ENCODE measurements around the gene DLG3. TPM values are rescaled to one million over a fixed set of nuclear protein-coding genes. Genes with fewer than 3 reads are reported as not detected.
"Not testable (repeated sequence)": the region's sequence is repeated elsewhere in the genome, so short reads cannot be mapped to it uniquely, and the experiment has no call there.

DLG3 gene
- polyA plus RNA-seq (2011; rRNA removed) = 9.8 and 14.3 TPM in 2 replicates
- 6.0 and 6.4 TPM in 2 replicates for polyA minus RNA-seq (2011; rRNA and poly(A)+ RNA removed)

GRCh38 chrX:70444326-70444945 is at the start of gene DLG3:
Gene DLG3, plus strand, starts transcription at chrX:70444835. Its CDS starts 367 bp downstream, at chrX:70445202.
- no peak for DNase-seq (ENCODE audit: low read depth)
- ChIA-PET CTCF (interaction anchor here (1.5 kb wide), 1 partner anchor 9 kb away, joined by 5 read pairs; no protein-coding TSS in a partner anchor), POLR2A (no interaction called here)
- peaks cover 11% of the 10 kb centered on the region for H3K27me3 ChIP-seq (ENCODE audit: control insufficient read depth, insufficient read depth, low read length)
- TF ChIP-seq CTCF (IDR thresholded peaks at IDR 0.05; ENCODE audit: insufficient read depth, low read depth, low read length) = no peak
- H3K36me3 ChIP-seq (ENCODE audit: control insufficient read depth, insufficient read depth, low read length) = no peaks in the 10 kb centered on the region
- H3K4me3 ChIP-seq (ENCODE audit: low read depth, low read length) = 0 out of 2 replicates have a peak within 1 kb of the TSS, but pooled peaks have one; percentile 11

GRCh38 chrX:70398899-70399298 is 45.7 kb upstream of the DLG3 start:
- no peak overlapping the region for H3K4me3 ChIP-seq (ENCODE audit: low read depth, low read length)
- TF ChIP-seq CTCF (IDR thresholded peaks at IDR 0.05; ENCODE audit: insufficient read depth, low read depth, low read length) = no peak
- ChIA-PET CTCF (no interaction called here), POLR2A (no interaction called here)
- DNase-seq (ENCODE audit: low read depth) = no peak
- no peaks in the 10 kb centered on the region for H3K27me3 ChIP-seq (ENCODE audit: control insufficient read depth, insufficient read depth, low read length)
- no peaks in the 10 kb centered on the region for H3K36me3 ChIP-seq (ENCODE audit: control insufficient read depth, insufficient read depth, low read length)

GRCh38 chrX:70400181-70400580 is 44.5 kb upstream of the DLG3 start:
- POLR2A ChIA-PET = not testable (repeated sequence)

GRCh38 chrX:70402721-70403120 is 41.9 kb upstream of the DLG3 start:
- POLR2A ChIA-PET = no interaction called here
- CTCF ChIA-PET = no interaction called here
- no peak for DNase-seq (ENCODE audit: low read depth)
- no peaks in the 10 kb centered on the region for H3K27me3 ChIP-seq (ENCODE audit: control insufficient read depth, insufficient read depth, low read length)
- no peaks in the 10 kb centered on the region for H3K36me3 ChIP-seq (ENCODE audit: control insufficient read depth, insufficient read depth, low read length)
- no peak for TF ChIP-seq CTCF (IDR thresholded peaks at IDR 0.05; ENCODE audit: insufficient read depth, low read depth, low read length)
- no peak overlapping the region for H3K4me3 ChIP-seq (ENCODE audit: low read depth, low read length)

More at GRCh38 chrX:70400181-70400580, 44.5 kb upstream of the DLG3 start:
- H3K27me3 ChIP-seq (ENCODE audit: control insufficient read depth, insufficient read depth, low read length); DNase-seq (ENCODE audit: low read depth); H3K4me3 ChIP-seq (ENCODE audit: low read depth, low read length); CTCF ChIA-PET; H3K36me3 ChIP-seq (ENCODE audit: control insufficient read depth, insufficient read depth, low read length): not testable (repeated sequence)

GRCh38 chrX:70405003-70405402 is 39.6 kb upstream of the DLG3 start:
- no peak for TF ChIP-seq CTCF (IDR thresholded peaks at IDR 0.05; ENCODE audit: insufficient read depth, low read depth, low read length)
- CTCF ChIA-PET = interaction anchor here (0.6 kb wide), 1 partner anchor 492 kb away, joined by 3 read pairs; no protein-coding TSS in a partner anchor
- H3K27me3 ChIP-seq (ENCODE audit: control insufficient read depth, insufficient read depth, low read length) = no peaks in the 10 kb centered on the region

GRCh38 chrX:70410921-70411320 is 33.7 kb upstream of the DLG3 start:
- CTCF ChIA-PET = no interaction called here
- Histone ChIP-seq H3K27me3 (ENCODE audit: control insufficient read depth, insufficient read depth, low read length) (no peaks in the 10 kb centered on the region), H3K4me3 (ENCODE audit: low read depth, low read length) (no peak overlapping the region), H3K36me3 (ENCODE audit: control insufficient read depth, insufficient read depth, low read length) (no peaks in the 10 kb centered on the region)
- no peak for DNase-seq (ENCODE audit: low read depth)
- POLR2A ChIA-PET = no interaction called here
- no peak for TF ChIP-seq CTCF (IDR thresholded peaks at IDR 0.05; ENCODE audit: insufficient read depth, low read depth, low read length)

More at GRCh38 chrX:70405003-70405402, 39.6 kb upstream of the DLG3 start:
- H3K36me3 ChIP-seq (ENCODE audit: control insufficient read depth, insufficient read depth, low read length) = no peaks in the 10 kb centered on the region
- POLR2A ChIA-PET = no interaction called here
- no peak overlapping the region for H3K4me3 ChIP-seq (ENCODE audit: low read depth, low read length)
- no peak for DNase-seq (ENCODE audit: low read depth)
